ENCODE data around the gene MYCBPAP. TPM values are rescaled to one million over a fixed set of nuclear protein-coding genes. Genes with fewer than 3 reads are reported as not detected.

The MYCBPAP gene
- total RNA-seq, 2 experiments from 2014 or later: 0.78 to 1.5 TPM

DNA sequence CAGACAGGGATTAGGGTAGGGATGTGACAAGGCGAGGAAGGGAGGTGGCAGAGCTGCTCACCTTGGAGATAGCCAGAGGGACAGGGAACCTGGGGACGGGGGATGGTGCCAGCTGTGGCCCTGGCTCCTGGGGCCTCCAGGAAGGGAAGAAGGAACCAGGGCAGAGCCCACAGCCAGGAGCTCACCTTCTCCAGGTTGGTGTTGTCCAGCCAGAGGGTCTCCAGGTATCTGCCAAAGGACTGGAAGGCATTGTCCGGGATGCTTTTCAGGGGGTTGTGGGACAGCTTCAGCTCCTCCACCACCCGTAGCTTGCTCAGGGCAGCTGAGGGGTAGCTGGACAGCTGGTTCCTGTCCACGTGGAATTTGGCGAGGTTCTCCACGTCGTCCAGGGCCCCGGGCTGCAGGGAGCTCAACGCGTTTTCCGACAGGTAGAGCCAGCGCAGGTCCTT is 40.4 kb upstream of the MYCBPAP start:
- DNase-seq: no peak
- Mint-ChIP-seq H3K27me3 (peaks cover 35% of the 10 kb centered on the region), H3K9me3 (no peaks in the 10 kb centered on the region), H3K4me3 (no peak overlapping the region), H3K27ac (no peak overlapping the region), H3K4me1 (ENCODE audit: low read depth) (peaks cover 9% of the 10 kb centered on the region), H3K36me3 (ENCODE audit: low read depth) (no peaks in the 10 kb centered on the region)
- intact Hi-C loops (cut with DNase I, micrococcal nuclease): no loop called here
- H3K36me3 ChIP-seq (ENCODE audit: insufficient read depth, low read length): no peaks in the 10 kb centered on the region
- H3K27ac ChIP-seq (ENCODE audit: low read depth in 1 of 2, low read length in 2 of 2): no peak overlapping the region
- peaks cover 0 to 18% of the 10 kb centered on the region in 2 experiments for H3K9me3 ChIP-seq (ENCODE audit: control insufficient read depth in 1 of 2, insufficient read depth in 1 of 2, low read length in 2 of 2)
- TF ChIP-seq, protein P1, sequence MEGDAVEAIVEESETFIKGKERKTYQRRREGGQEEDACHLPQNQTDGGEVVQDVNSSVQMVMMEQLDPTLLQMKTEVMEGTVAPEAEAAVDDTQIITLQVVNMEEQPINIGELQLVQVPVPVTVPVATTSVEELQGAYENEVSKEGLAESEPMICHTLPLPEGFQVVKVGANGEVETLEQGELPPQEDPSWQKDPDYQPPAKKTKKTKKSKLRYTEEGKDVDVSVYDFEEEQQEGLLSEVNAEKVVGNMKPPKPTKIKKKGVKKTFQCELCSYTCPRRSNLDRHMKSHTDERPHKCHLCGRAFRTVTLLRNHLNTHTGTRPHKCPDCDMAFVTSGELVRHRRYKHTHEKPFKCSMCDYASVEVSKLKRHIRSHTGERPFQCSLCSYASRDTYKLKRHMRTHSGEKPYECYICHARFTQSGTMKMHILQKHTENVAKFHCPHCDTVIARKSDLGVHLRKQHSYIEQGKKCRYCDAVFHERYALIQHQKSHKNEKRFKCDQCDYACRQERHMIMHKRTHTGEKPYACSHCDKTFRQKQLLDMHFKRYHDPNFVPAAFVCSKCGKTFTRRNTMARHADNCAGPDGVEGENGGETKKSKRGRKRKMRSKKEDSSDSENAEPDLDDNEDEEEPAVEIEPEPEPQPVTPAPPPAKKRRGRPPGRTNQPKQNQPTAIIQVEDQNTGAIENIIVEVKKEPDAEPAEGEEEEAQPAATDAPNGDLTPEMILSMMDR (IDR thresholded peaks at IDR 0.05): no peak
- H3K4me3 ChIP-seq (ENCODE audit: low read length): no peak overlapping the region
- ChIA-PET POLR2A (no interaction called here), CTCF (no interaction called here)
- H3K27me3 ChIP-seq (ENCODE audit: control insufficient read depth in 1 of 2, insufficient read depth in 2 of 2, low read length in 2 of 2): peaks cover 22 to 26% of the 10 kb centered on the region in 2 experiments
- peaks cover 27% of the 10 kb centered on the region for H3K4me1 ChIP-seq (ENCODE audit: insufficient read depth, low read length)
- ATAC-seq (ENCODE audit: poor library complexity): no peak

DNA sequence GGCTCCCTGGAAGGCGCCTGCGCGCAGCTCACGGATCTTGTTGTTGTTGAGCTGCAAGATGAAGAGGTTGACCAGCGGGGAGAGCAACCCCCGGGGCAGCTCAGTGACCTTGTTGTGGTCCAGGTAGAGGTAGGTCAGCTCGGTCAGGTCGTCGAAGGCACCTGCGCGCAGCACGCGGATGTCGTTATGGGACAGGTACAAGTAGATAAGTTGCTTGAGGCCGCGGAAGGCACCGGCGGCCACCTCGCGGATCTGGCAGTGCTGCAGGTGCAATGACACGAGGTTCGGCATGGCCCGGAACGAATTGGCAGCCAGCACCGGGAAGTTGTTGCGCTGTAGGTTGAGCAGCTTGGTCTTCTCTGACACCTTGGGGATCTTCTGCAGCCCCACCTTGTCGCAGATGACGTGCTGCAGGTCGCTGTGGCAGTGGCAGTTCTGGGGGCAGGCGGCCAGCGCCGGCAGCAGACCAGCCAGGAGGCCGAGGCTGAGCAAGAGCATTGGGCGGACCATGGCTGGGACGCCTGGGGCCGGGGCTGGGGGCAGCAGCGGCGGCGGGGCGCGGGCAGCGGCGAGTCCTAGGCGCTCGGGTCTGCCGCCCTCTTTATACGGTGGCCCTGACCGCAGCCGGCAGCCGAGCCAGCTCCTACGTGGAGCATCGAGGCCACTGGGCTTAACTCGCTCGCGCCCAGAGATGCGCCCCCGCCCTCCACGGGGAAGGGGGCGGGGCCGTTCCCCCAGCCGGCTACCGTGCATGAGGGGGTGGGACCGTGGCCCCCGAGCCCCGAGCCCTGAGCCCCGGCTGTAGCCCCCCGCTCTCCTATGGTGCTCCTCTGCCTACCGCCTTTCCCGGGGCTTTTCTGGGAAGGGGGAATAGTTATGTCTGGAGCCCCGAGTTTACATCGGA is 39.7 kb upstream of the MYCBPAP start, which contains the start of gene CHAD:
Gene CHAD (minus strand): TSS at position 577 of the 904 bp plus-strand sequence. CDS start 67 bp downstream, at position 510.
- H3K36me3 Mint-ChIP-seq (ENCODE audit: low read depth): no peaks in the 10 kb centered on the region
- H3K4me1 Mint-ChIP-seq (ENCODE audit: low read depth): peaks cover 9% of the 10 kb centered on the region
- H3K27ac Mint-ChIP-seq: no peak within 1 kb of the TSS
- intact Hi-C loops (cut with DNase I, micrococcal nuclease): no loop called here
- H3K9me3 Mint-ChIP-seq: no peaks in the 10 kb centered on the region
- peak within 1 kb of the TSS; percentile 22 for H3K4me3 ChIP-seq (ENCODE audit: low read length)
- no peak within 1 kb of the TSS for H3K4me3 Mint-ChIP-seq
- H3K27me3 Mint-ChIP-seq: peaks cover 35% of the 10 kb centered on the region
- H3K9me3 ChIP-seq (ENCODE audit: control insufficient read depth in 1 of 2, insufficient read depth in 1 of 2, low read length in 2 of 2): peaks cover 0 to 18% of the 10 kb centered on the region in 2 experiments
- H3K27ac ChIP-seq (ENCODE audit: low read depth in 1 of 2, low read length in 2 of 2): no peak within 1 kb of the TSS
- no peaks in the 10 kb centered on the region for H3K36me3 ChIP-seq (ENCODE audit: insufficient read depth, low read length)
- CTCF ChIA-PET: interaction anchor here (1.2 kb wide), 1 partner anchor 71 kb away, joined by 3 read pairs; the partner anchor contains the start of gene LRRC59
- peaks cover 27% of the 10 kb centered on the region for H3K4me1 ChIP-seq (ENCODE audit: insufficient read depth, low read length)
- peaks cover 22 to 26% of the 10 kb centered on the region in 2 experiments for H3K27me3 ChIP-seq (ENCODE audit: control insufficient read depth in 1 of 2, insufficient read depth in 2 of 2, low read length in 2 of 2)
- TF ChIP-seq, protein P1 (IDR thresholded peaks at IDR 0.05): no peak
- peak; percentile 44 for ATAC-seq (ENCODE audit: poor library complexity)
- peak in 1 of 14 experiments; percentile 26 for DNase-seq
- POLR2A ChIA-PET: no interaction called here

DNA sequence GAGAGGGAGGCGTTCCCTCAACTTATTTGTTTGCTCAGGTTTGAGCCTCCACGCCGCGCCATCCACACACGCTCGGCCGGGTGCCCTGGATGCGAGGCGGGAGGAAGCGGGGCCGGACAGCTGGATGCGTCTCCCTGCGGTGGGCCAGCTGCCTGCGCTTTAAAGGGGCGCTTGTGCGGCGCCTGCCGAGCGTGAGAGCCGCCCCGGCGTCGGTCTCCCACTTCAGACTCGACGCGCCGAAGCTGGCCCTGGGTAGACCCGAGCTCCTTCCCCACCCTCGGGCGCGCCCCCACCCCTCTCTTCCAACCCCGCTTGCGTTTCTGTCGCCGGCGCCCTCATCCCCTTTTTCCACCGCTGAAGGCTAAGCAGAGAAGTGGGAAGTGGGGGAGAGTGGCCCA is 39.0 kb upstream of the MYCBPAP start:
- no peak overlapping the region for H3K27ac Mint-ChIP-seq
- peak; percentile 17 for ATAC-seq (ENCODE audit: poor library complexity)
- Histone ChIP-seq H3K9me3 (ENCODE audit: control insufficient read depth in 1 of 2, insufficient read depth in 1 of 2, low read length in 2 of 2) (peaks cover 0 to 18% of the 10 kb centered on the region in 2 experiments), H3K27ac (ENCODE audit: low read depth in 1 of 2, low read length in 2 of 2) (no peak overlapping the region), H3K4me3 (ENCODE audit: low read length) (peak overlapping the region; percentile 22), H3K36me3 (ENCODE audit: insufficient read depth, low read length) (no peaks in the 10 kb centered on the region), H3K4me1 (ENCODE audit: insufficient read depth, low read length) (peaks cover 27% of the 10 kb centered on the region), H3K27me3 (ENCODE audit: control insufficient read depth in 1 of 2, insufficient read depth in 2 of 2, low read length in 2 of 2) (peaks cover 22 to 26% of the 10 kb centered on the region in 2 experiments)
- TF ChIP-seq, protein P1 (IDR thresholded peaks at IDR 0.05): no peak
- peaks cover 35% of the 10 kb centered on the region for H3K27me3 Mint-ChIP-seq
- ChIA-PET CTCF (interaction anchor here (1.2 kb wide), 1 partner anchor 72 kb away, joined by 3 read pairs; the partner anchor contains the start of gene LRRC59), POLR2A (no interaction called here)
- H3K36me3 Mint-ChIP-seq (ENCODE audit: low read depth): no peaks in the 10 kb centered on the region
- no peak for DNase-seq
- H3K4me3 Mint-ChIP-seq: no peak overlapping the region
- no peaks in the 10 kb centered on the region for H3K9me3 Mint-ChIP-seq
- intact Hi-C loops (cut with DNase I, micrococcal nuclease): no loop called here
- peaks cover 9% of the 10 kb centered on the region for H3K4me1 Mint-ChIP-seq (ENCODE audit: low read depth)

Data from CD4-positive, alpha-beta T cell (primary cell).